Testis (tissue), 3 donors: ENCODE data around the gene ACLY. TPM values are rescaled to one million over a fixed set of nuclear protein-coding genes. Genes with fewer than 3 reads are reported as not detected.

Experiments
- DNase-seq: peaks from one replicate; pipeline ENCODE4 v3.0.0-alpha.2; 2019
- H3K27ac ChIP-seq, 2 donors: fragments of 200-600 bp; sonication (generic); one replicate each; pipeline ENCODE4 v1.5.1; 2019
- H3K27me3 ChIP-seq: fragments of 200-600 bp; sonication (generic); one replicate; pipeline ENCODE4 v1.5.1; 2019
- H3K36me3 ChIP-seq: fragments of 200-600 bp; sonication (generic); one replicate; pipeline ENCODE4 v1.5.1; 2017; ENCODE audit warnings: low read depth; ENCODE audit errors: missing control alignments
- H3K4me1 ChIP-seq: fragments of 200-600 bp; sonication (generic); one replicate; pipeline ENCODE4 v1.5.1; 2019
- H3K4me3 ChIP-seq, 2 donors: fragments of 200-600 bp; sonication (generic); one replicate each; pipeline ENCODE4 v1.5.1; 2017 to 2019
- H3K9me3 ChIP-seq: fragments of 200-600 bp; sonication (generic); one replicate; pipeline ENCODE4 v1.5.1; 2017
- CTCF ChIP-seq, 3 experiments: fragments of 450-650 bp in 2 of 3; fragments of 200-600 bp in 1 of 3; sonication (generic) in 1 of 3; IDR thresholded peaks; one replicate each; pipeline ENCODE4 v1.5.1; 2016 to 2019; ENCODE audit warnings: antibody characterized with exemption in 3 of 3, mild to moderate bottlenecking in 2 of 3, moderate library complexity in 1 of 3
- POLR2A ChIP-seq: fragments of 450-650 bp; IDR thresholded peaks from one replicate; pipeline ENCODE4 v1.6.1; 2017; ENCODE audit warnings: antibody characterized with exemption, mild to moderate bottlenecking, moderate library complexity
- WGBS, 2 donors: methylation state at CpG; one replicate each; pipeline ENCODE4 v1.1.5; 2018; 5-methylcytosine and 5-hydroxymethylcytosine counted together
- intact Hi-C: fragments of 100-400 bp; cut with DNase I; formaldehyde crosslinking; loops from one replicate; pipeline ENCODE4 v1.15.1; 2023; ENCODE audit warnings: low total_unique reads
- polyA plus RNA-seq: library from polyadenylated mRNA; stranded (reverse); fragments of 350-450 nt; fragmentation: Illumina TruSeq; extraction: RNeasy Lipid Tissue Mini Kit (QIAGEN cat#74804); gene quantifications from one replicate; pipeline ENCODE4 v1.2.3, GENCODE V29; 2014; ENCODE audit warnings: low read depth, low replicate concordance; ENCODE audit not compliant: insufficient read depth
- total RNA-seq, 2 donors: library from RNA; depleted of rRNA; stranded (reverse); fragments of >200 nt; gene quantifications; one replicate each; pipeline ENCODE4 v1.2.3, GENCODE V29; 2016

ACLY gene
- total and polyA plus RNA-seq, 3 donors from 2014 or later, result 68.4 to 86.0 (median 83.0) TPM

- Histone ChIP-seq H3K4me1 (peaks cover 19% of the 10 kb centered on the region), H3K36me3 (no peaks in the 10 kb centered on the region), H3K27me3 (no peaks in the 10 kb centered on the region), H3K9me3 (no peaks in the 10 kb centered on the region), H3K4me3 (no peak overlapping the region), H3K27ac (no peak overlapping the region)
- intact Hi-C loops, result no loop called here
- TF ChIP-seq POLR2A (no peak), CTCF (IDR thresholded peaks at IDR 0.05) (no peak)
- 51 to 58% methylated on average over 2 of the region's 2 CpGs for WGBS, 2 donors
- DNase-seq, result no peak
Observed at GRCh38 chr17:41959030-41959335, 40.2 kb upstream of the ACLY start.

- intact Hi-C loops, result no loop called here
- 86 to 87% methylated on average over 6 of the region's 6 CpGs for WGBS, 2 donors
Observed at GRCh38 chr17:41957869-41958439, 39.2 kb upstream of the ACLY start.

GRCh38 chr17:41957031-41957868 is 38.5 kb upstream of the ACLY start:
- intact Hi-C loops, result no loop called here
- no peak overlapping the region for H3K4me3 ChIP-seq
- no peaks in the 10 kb centered on the region for H3K27me3 ChIP-seq
- no peak for DNase-seq
- no peak overlapping the region for H3K27ac ChIP-seq
- peaks cover 19% of the 10 kb centered on the region for H3K4me1 ChIP-seq
- TF ChIP-seq POLR2A, result no peak
- TF ChIP-seq CTCF (IDR thresholded peaks at IDR 0.05), result no peak
- WGBS, 2 donors, result 80 to 81% methylated on average over 9 to 11 of the region's 11 CpGs
- H3K9me3 ChIP-seq, result no peaks in the 10 kb centered on the region
- no peaks in the 10 kb centered on the region for H3K36me3 ChIP-seq

More at GRCh38 chr17:41957869-41958439, 39.2 kb upstream of the ACLY start:
- H3K4me1 ChIP-seq, result peaks cover 19% of the 10 kb centered on the region
- DNase-seq, result no peak
- H3K4me3 ChIP-seq, result no peak overlapping the region
- H3K36me3 ChIP-seq, result no peaks in the 10 kb centered on the region
- no peaks in the 10 kb centered on the region for H3K9me3 ChIP-seq
- H3K27me3 ChIP-seq, result no peaks in the 10 kb centered on the region
- no peak for TF ChIP-seq POLR2A
- no peak for TF ChIP-seq CTCF (IDR thresholded peaks at IDR 0.05)
- H3K27ac ChIP-seq, result no peak overlapping the region

- peaks cover 19% of the 10 kb centered on the region for H3K4me1 ChIP-seq
- no peaks in the 10 kb centered on the region for H3K9me3 ChIP-seq
- no peaks in the 10 kb centered on the region for H3K36me3 ChIP-seq
- TF ChIP-seq POLR2A, result no peak
- TF ChIP-seq CTCF (IDR thresholded peaks at IDR 0.05), result no peak
- intact Hi-C loops, result no loop called here
- H3K4me3 ChIP-seq, result no peak overlapping the region
- DNase-seq, result no peak
- H3K27ac ChIP-seq, result no peak overlapping the region
- WGBS, 2 donors, result 96 to 97% methylated on average over 6 of the region's 6 CpGs
- no peaks in the 10 kb centered on the region for H3K27me3 ChIP-seq
Observed at GRCh38 chr17:41956522-41956921, 37.8 kb upstream of the ACLY start.
